ENCODE results near the gene PELI2. TPM values are rescaled to one million over a fixed set of nuclear protein-coding genes. Genes with fewer than 3 reads are reported as not detected.

Gene PELI2
- polyA plus RNA-seq, 5 donors = 8.0 to 12.8 (median 11.0) TPM

GRCh38 chr14:56170028-56170427 is 51.8 kb downstream of the PELI2 start:
- no peak for DNase-seq

DNA sequence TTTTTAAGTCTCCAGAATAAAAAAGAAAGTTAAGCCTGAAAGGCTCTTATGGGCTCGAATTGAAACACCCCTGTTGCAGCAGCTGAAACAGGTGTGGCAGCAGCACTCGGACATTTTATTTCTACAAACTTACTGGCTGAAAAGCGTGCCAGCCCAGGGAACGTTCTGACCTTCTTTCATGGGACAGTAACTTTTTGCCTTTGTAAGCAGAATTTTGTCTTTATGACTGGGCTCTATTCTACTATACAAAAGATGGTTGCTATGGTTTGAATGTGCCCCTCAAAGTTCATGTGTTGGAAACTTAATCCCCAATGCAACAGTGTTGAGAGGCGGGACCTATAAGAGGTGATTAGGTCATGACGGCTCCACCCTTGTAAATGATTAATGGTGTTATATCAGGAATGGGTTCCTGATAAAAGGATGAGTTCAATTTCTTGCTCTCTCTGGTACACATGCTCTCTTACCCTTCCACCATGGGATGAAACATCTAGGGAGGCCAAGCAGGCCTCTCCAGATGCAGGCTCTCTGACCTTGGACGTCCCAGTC is 52.7 kb downstream of the PELI2 start:
- no peak for DNase-seq

DNA sequence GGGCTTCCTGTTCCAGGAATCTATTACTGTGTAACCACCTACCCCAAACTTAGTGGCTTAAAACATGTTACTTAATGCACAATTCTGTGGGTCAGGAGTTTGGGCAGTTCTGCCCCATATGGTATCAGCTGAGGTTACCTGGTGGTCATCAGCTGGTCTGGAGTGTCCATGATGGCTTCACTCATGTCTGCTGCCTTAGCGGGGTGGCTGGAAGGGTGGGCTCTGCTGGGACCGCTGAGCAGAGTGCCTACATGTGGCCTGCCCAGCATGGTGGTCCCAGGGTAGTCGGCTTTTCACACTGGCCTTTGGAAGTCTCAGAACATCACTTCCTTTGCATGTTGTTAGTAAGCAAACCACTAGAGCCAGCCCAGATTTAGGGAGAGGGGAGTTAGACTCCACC is 53.9 kb downstream of the PELI2 start:
- DNase-seq = no peak

DNA sequence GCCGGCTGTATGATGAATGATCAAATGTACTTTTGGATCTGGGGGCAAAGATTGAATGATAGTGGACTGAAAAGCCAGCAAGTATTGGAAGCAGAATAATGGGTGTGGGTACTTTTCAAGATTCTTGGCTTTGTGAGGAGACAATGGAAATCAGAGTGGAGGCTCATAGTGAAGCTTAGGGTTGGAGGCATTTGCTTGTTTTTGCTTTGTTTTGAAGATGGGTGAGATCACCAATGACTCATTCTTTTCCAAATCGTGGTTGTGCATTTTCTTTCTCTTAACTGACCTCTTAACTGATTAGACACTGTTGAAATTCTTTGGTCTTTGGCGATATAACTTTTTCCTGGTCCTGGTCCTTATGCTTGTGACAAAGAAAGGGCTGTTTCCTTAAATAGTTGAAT is 54.4 kb downstream of the PELI2 start:
- no peak for DNase-seq

DNA sequence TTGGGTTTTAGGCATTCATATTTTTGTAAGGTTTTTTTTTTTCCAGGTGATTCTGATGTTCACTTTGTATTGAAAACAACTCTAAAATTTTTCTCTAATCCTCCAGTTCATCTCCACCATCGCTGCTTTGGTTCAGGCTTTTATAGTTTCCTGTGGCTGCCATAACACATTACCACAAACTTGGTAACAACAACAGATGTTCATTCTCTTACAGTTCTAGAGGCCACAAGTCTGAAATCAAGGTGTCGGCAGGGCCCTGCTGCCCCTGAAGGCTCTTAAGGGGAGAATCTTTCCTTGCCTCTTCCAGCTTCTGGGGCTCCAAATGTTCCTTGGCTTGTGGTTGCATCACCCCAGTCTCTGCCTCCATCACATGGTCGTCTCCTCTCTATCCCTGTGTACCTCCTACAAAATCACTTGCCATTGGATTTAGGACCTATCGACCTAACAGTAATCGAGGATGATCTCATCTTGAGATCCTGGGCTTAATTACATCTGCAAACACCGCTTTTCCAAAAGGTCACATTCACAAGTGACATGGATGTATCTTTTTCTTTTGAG is 55.2 kb downstream of the PELI2 start:
- DNase-seq = no peak

GRCh38 chr14:56175773-56176172 is 57.6 kb downstream of the PELI2 start:
- no peak for DNase-seq

DNA sequence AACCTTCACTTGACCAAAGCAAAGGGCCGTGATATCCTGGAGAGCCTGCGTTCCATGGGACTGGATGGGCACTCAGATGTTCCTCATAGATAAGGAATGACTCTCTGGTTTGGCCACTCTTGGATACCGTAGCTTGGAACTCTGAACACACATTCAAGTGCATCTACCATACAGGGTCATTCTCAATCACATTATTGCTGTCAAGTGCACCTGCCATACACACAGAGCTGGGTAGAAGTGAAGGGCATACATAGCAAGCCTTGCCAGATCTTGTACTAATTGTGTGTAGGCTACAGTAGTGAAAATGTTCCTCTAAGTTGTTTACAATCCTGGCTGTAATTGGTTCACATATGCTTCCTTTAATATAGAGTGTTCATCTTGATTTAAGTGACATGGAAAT is 58.3 kb downstream of the PELI2 start:
- no peak for DNase-seq

- no peak for DNase-seq
Observed at GRCh38 chr14:56177036-56177435, 58.8 kb downstream of the PELI2 start.

GRCh38 chr14:56180754-56181542 is 62.7 kb downstream of the PELI2 start:
- no peak for DNase-seq

DNA sequence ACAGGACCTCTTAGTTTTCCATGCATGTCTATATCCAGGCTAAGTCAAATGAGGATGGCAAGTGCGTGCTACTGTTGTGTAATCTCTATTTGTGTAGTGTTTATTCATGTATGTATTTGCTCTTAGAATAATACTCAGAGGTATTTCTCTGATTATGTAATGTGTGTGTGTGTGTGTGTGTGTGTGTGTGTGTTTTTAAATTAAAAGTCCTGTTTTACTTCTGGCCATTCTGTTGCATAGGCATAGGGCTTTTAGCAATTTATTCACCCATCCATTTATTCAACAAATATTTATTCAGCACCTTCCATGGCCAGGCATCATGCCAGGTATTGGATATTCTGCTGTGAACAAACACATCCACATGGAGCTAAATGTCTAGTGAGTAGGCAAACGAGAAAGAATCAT is 63.5 kb downstream of the PELI2 start:
- peak; percentile 29 to 30 for DNase-seq

DNA sequence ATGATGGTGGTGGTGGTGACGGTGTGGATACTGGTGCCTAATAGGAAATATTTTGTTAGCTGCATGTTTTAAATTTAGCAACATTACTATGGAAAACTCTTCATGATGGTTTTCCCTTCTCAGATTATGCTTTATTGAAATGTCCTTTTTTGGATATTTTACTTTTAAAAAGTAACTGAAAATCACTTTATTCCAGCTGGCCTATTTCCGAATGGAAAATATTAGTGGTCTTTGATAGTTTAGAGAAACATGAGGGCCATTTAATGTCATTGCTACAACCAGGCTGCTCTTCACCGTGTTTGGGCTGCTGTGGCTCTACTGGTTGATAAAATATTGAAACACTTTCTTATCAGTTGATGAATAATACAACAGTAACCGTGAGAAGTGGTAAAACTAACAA is 64.2 kb downstream of the PELI2 start:
- no peak for DNase-seq

- no peak for DNase-seq
Observed at GRCh38 chr14:56183631-56184157, 65.5 kb downstream of the PELI2 start.

- no peak for DNase-seq
Observed at GRCh38 chr14:56185992-56186391, 67.8 kb downstream of the PELI2 start.

- DNase-seq = no peak
Observed at GRCh38 chr14:56187736-56188135, 69.5 kb downstream of the PELI2 start.

- peak; percentile 33 to 36 for DNase-seq
Observed at GRCh38 chr14:56189307-56189706, 71.1 kb downstream of the PELI2 start.

DNA sequence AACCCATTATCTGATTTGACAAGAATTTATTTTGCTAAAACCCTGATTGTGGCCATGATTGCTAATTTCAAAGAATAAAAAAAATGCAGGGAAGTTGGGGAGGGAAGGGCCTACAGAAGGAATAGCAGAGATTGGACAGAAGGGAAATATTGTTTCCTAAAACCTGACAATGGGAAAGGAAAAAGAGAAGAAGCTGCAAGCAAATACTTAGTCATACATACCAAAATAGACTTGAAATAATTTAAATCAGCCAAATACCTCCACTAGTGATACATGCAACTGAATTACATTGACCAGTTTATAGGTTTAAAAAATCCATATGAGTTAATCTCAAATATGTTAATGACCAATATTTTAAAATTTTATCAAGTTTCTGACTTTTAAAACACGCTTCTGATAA is 75.1 kb downstream of the PELI2 start:
- DNase-seq = no peak

DNA sequence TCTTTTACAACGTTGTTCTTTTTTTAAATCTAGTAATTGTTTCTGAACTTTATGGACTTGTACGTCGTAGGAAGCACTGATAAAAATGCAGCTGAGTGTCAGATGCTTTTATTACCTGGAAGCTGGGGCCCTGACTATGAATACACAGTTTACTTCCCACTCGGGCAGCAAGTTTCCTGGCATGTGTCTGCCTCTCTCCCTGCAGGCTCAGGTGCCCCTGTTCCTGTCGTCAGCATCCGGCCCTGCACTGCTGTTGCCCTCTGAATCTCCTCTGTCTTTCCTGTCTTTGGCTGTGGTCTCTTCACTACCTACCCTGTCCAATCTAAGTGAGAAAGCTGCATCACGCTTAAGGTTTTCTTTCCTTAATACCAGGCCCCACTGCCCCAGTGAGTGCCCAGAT is 75.8 kb downstream of the PELI2 start:
- no peak for DNase-seq

- no peak for DNase-seq
Observed at GRCh38 chr14:56195223-56195622, 77.0 kb downstream of the PELI2 start.

GRCh38 chr14:56195704-56196103 is 77.5 kb downstream of the PELI2 start:
- DNase-seq = no peak

GRCh38 chr14:56196274-56196673 is 78.1 kb downstream of the PELI2 start:
- DNase-seq = no peak

DNA sequence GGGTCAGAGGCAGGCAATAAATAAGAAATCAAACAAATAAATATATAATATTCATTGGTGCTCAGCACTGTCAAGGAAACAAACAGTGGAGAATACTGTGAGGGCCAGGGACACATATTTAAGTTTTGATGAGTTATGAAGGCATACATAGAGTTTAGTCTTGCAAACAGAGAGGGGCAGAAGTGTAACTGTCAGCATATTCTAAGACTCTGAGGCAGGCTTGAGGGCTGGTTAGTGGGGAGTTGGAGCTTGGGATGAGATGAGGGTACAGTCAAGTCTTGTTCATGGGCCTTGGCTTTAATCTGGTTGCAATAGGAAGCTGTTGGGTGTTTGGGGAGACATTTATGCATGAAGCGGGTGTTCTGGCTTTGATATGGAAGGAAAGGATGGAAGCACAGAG is 78.9 kb downstream of the PELI2 start:
- DNase-seq = no peak

- DNase-seq = no peak
Observed at GRCh38 chr14:56198438-56198837, 80.2 kb downstream of the PELI2 start.

Measured in right lung (tissue), 5 donors.